Motor neuron (in vitro differentiated cells): Measurements from ENCODE around the gene WDR26. TPM values are rescaled to one million over a fixed set of nuclear protein-coding genes. Genes with fewer than 3 reads are reported as not detected.
"Not testable (repeated sequence)": the region's sequence is repeated elsewhere in the genome, so short reads cannot be mapped to it uniquely, and the experiment has no call there.

Experiments
- ATAC-seq, 8 experiments: fragments of 200-7000 bp; cut with Tn5 transposase; replicated peaks in 6 of 8; 2 replicates each; pipeline ENCODE4 v1.8.0; 2021; ENCODE audit warnings: mild to moderate bottlenecking in 8 of 8, moderate library complexity in 8 of 8
- H3K27ac ChIP-seq, 2 donors: fragments of 250-450 bp; sonication (Bioruptor Pico); 2 replicates each; pipeline ENCODE4 v1.9.0; 2021; ENCODE audit warnings: antibody characterized with exemption in 2 of 2, mild to moderate bottlenecking in 2 of 2, moderate library complexity in 1 of 2
- H3K4me1 ChIP-seq, 2 donors: fragments of 250-450 bp; sonication (Bioruptor Pico); replicated peaks in 1 of 2; 2 replicates each; pipeline ENCODE4 v1.6.1; 2021; ENCODE audit warnings: antibody characterized with exemption in 2 of 2, mild to moderate bottlenecking in 2 of 2, moderate library complexity in 1 of 2
- H3K4me3 ChIP-seq, 5 donors: fragments of 250-450 bp; sonication (Bioruptor Pico); 2 replicates each; pipeline ENCODE4 v1.9.0; 2021; ENCODE audit warnings: antibody characterized with exemption in 5 of 5, mild to moderate bottlenecking in 5 of 5, moderate library complexity in 4 of 5
- WGBS, 10 experiments: fragments of 450-650 bp; shearing (Covaris generic); methylation state at CpG; one replicate each; pipeline ENCODE4 v1.0.0; 2022; 5-methylcytosine and 5-hydroxymethylcytosine counted together
- in situ Hi-C, 9 experiments: fragments of 400-800 bp; cut with MboI; loops; one replicate each; pipeline ENCODE4 v1.15.0; 2021; ENCODE audit warnings: low sequenced_read_pairs in 9 of 9, low pct_unique_long_range_greater_than_20kb in 2 of 9; ENCODE audit not compliant: unreplicated experiment in 9 of 9
- total RNA-seq, 8 experiments: library from RNA; unstranded; fragments of 300-600 nt; gene quantifications; 2 replicates each; pipeline versions ENCODE4 v1.2.3 to v1.2.4, GENCODE V29; 2022

The WDR26 gene
- total RNA-seq, 8 experiments from 2014 or later = 47.4 to 116 (median 55.1) TPM

GRCh38 chr1:224378855-224379631 lies 55.6 kb downstream of the WDR26 start:
- H3K27ac ChIP-seq = no peak overlapping the region
- no peaks in the 10 kb centered on the region for H3K4me1 ChIP-seq
- no peak overlapping the region for H3K4me3 ChIP-seq
- WGBS, 10 experiments = 90 to 100% (median 93%) methylated on average over 1 to 7 of the region's 7 CpGs; no CpG with 5 or more reads in 2 of the 10 experiments
- in situ Hi-C loops = no loop called here
- ATAC-seq = no peak

- Histone ChIP-seq H3K4me1 (no peaks in the 10 kb centered on the region), H3K27ac (no peak overlapping the region), H3K4me3 (no peak overlapping the region)
- in situ Hi-C loops = no loop called here
- ATAC-seq = peak in 2 of 8 experiments; percentile 29 to 47
- WGBS, 10 experiments = 100% methylated on average over 1 to 2 of the region's 2 CpGs; no CpG with 5 or more reads in 4 of the 10 experiments
These were observed 57.0 kb downstream of the WDR26 start for GRCh38 chr1:224377676-224378006.

GRCh38 chr1:224375059-224375458 lies 59.5 kb downstream of the WDR26 start:
- ATAC-seq = no peak
- in situ Hi-C loops = no loop called here
- no peak overlapping the region for H3K27ac ChIP-seq

GRCh38 chr1:224373008-224373590 lies 61.5 kb downstream of the WDR26 start:
- ATAC-seq = no peak
- H3K4me3 ChIP-seq = no peak overlapping the region
- WGBS, 10 experiments = 80 to 100% (median 92%) methylated on average over 1 to 5 of the region's 5 CpGs; no CpG with 5 or more reads in 2 of the 10 experiments
- H3K27ac ChIP-seq = no peak overlapping the region
- H3K4me1 ChIP-seq = no peaks in the 10 kb centered on the region
- in situ Hi-C loops = no loop called here

More at GRCh38 chr1:224375059-224375458, 59.5 kb downstream of the WDR26 start:
- Histone ChIP-seq H3K4me3 (no peak overlapping the region), H3K4me1 (no peaks in the 10 kb centered on the region)
- WGBS, 10 experiments = 67 to 100% (median 92%) methylated on average over 1 to 3 of the region's 3 CpGs; no CpG with 5 or more reads in 2 of the 10 experiments

- H3K4me3 ChIP-seq = no peak overlapping the region
- no peak overlapping the region for H3K27ac ChIP-seq
- in situ Hi-C loops = no loop called here
- WGBS, 10 experiments = 80 to 100% (median 99%) methylated on average over 1 to 5 of the region's 5 CpGs; no CpG with 5 or more reads in 1 of the 10 experiments
- ATAC-seq = no peak
- H3K4me1 ChIP-seq = no peaks in the 10 kb centered on the region
These were observed 66.2 kb downstream of the WDR26 start for GRCh38 chr1:224368409-224368808.

GRCh38 chr1:224359207-224359606 lies 75.4 kb downstream of the WDR26 start:
- 48 to 91% (median 75%) methylated on average over 1 to 3 of the region's 3 CpGs for WGBS, 10 experiments
- ATAC-seq = no peak
- Histone ChIP-seq H3K4me1 (peaks cover 9 to 12% of the 10 kb centered on the region in 2 donors), H3K27ac (no peak overlapping the region), H3K4me3 (no peak overlapping the region)
- in situ Hi-C loops = no loop called here

GRCh38 chr1:224358237-224358636 lies 76.4 kb downstream of the WDR26 start:
- no peak for ATAC-seq
- in situ Hi-C loops = no loop called here
- H3K27ac ChIP-seq = no peak overlapping the region
- peak overlapping the region; percentile 53 to 94 (median 82) for H3K4me3 ChIP-seq
- peaks cover 9 to 12% of the 10 kb centered on the region in 2 donors for H3K4me1 ChIP-seq
- WGBS, 10 experiments = 0 to 71% (median 25%) methylated on average over 1 to 4 of the region's 4 CpGs; no CpG with 5 or more reads in 2 of the 10 experiments

- 0 to 15% (median 9%) methylated on average over 3 to 9 of the region's 9 CpGs for WGBS, 10 experiments
- Histone ChIP-seq H3K4me1 (peaks cover 9 to 12% of the 10 kb centered on the region in 2 donors), H3K27ac (peak overlapping the region in 1 of 2 donors; percentile 48), H3K4me3 (peak overlapping the region; percentile 53 to 94 (median 82))
- in situ Hi-C loops = no loop called here
- peak in 2 of 8 experiments; percentile 5 to 9 for ATAC-seq
These were observed 76.9 kb downstream of the WDR26 start for GRCh38 chr1:224357626-224358124.

- in situ Hi-C loops = no loop called here
- Histone ChIP-seq H3K4me1 (peaks cover 9 to 12% of the 10 kb centered on the region in 2 donors), H3K27ac (peak within 1 kb of the TSS; percentile 48 to 62), H3K4me3 (peak within 1 kb of the TSS; percentile 53 to 94 (median 82))
- WGBS, 10 experiments = 0 to 1% (median 0%) methylated on average over 2 to 25 of the region's 78 CpGs; no CpG with 5 or more reads in 2 of the 10 experiments
- ATAC-seq = peak; percentile 89 to 98 (median 96)
These were observed 77.6 kb downstream of the WDR26 start, which contains the start of gene CNIH4 for GRCh38 chr1:224356685-224357625. Gene CNIH4 (plus strand): TSS chr1:224356879. CDS start chr1:224356925, 46 bp downstream.

GRCh38 chr1:224353975-224354925 lies 80.3 kb downstream of the WDR26 start:
- no peak for ATAC-seq
- in situ Hi-C loops = no loop called here
- Histone ChIP-seq H3K27ac (no peak overlapping the region), H3K4me1 (peaks cover 6 to 12% of the 10 kb centered on the region in 2 donors), H3K4me3 (no peak overlapping the region)
- 54 to 90% (median 82%) methylated on average over 2 to 5 of the region's 5 CpGs for WGBS, 10 experiments

GRCh38 chr1:224352436-224353085 lies 82.0 kb downstream of the WDR26 start:
- whole genome bisulfite sequencing, 10 experiments = 92 to 100% (median 94%) methylated on average over 2 to 14 of the region's 49 CpGs; no CpG with 5 or more reads in 4 of the 10 experiments
- in situ Hi-C loops, H3K4me3 ChIP-seq, ATAC-seq, H3K27ac ChIP-seq, H3K4me1 ChIP-seq: not testable (repeated sequence)
